HG03342 (cell line): ENCODE results near the gene IDUA.
"Not testable (repeated sequence)": the region's sequence is repeated elsewhere in the genome, so short reads cannot be mapped to it uniquely, and the experiment has no call there.

Source experiments
- ATAC-seq: cut with Tn5 transposase; IDR thresholded peaks from one replicate; pipeline ENCODE4 v1.9.1; 2021; ENCODE audit warnings: mild to moderate bottlenecking, moderate library complexity; ENCODE audit not compliant: unreplicated experiment

IDUA gene

DNA sequence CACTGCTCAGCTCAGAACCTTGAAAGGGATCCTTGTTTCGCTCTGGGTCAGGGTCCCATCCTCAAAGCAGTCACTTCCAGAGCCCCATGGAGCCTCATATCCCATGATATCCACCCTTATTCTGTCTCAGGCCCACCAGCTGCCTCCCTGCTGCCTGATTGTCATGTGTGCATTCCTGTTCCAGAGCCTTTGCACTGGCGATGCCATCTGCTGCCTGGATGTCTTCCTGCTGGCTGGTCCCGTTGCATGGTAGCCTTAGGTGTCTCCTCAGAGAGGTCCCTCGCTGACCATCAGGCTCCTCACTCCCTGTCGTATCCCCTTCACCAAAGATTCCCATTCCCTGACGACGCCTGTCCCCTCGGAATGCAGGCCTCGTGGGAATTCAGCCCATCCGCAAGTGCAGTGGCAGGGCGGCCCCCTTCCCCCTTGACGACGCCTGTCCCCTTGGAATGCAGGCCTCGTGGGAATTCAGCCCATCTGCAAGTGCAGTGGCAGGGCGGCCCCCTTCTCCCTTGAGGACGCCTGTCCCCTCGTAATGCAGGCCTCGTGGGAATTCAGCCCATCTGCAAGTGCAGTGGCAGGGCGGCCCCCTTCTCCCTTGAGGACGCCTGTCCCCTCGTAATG lies 12.5 kb downstream of the IDUA start:
- not testable (repeated sequence) for ATAC-seq

DNA sequence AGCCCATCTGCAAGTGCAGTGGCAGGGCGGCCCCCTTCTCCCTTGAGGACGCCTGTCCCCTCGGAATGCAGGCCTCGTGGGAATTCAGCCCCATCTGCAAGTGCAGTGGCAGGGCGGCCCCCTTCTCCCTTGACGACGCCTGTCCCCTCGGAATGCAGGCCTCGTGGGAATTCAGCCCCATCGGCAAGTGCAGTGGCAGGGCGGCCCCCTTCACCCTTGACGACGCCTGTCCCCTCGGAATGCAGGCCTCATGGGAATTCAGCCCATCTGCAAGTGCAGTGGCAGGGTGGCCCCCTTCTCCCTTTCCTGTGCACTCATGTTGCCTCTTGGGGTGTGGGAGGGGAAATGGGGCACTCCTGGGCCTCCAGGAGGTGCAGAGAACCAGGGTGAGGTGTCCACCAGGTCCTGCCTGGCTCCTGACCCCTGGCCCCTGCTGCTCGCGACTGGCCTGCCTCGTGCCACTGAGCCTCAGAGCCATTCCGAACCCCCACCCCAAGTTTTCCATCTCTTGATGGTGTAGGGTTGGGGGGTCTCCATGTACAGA lies 13.1 kb downstream of the IDUA start:
- no peak for ATAC-seq

DNA sequence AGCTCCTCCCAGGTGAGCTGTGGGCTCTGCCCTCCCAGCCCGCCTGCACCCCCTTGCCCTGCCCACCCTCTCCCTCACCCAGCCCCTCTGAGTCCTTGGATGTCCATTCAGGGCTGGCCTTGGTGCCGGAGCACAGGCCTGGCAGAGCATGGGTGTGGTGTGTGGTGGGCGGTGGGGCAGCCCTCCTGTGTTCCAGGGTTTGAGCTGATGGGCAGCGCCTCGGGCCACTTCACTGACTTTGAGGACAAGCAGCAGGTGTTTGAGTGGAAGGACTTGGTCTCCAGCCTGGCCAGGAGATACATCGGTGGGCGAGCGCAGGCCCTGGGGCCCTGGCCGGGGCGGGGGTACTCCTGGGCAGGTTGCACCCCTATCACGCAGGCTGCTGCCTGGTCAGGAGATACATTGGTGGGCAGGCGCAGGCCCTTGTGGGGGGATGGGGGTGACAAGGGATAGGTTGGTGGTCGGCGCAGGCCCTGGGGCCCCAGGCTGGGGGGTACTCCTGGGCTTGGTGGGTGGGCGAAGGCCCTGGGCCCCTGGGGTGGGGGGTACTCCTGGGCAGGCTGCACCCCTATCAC lies 13.9 kb downstream of the IDUA start:
- no peak for ATAC-seq

DNA sequence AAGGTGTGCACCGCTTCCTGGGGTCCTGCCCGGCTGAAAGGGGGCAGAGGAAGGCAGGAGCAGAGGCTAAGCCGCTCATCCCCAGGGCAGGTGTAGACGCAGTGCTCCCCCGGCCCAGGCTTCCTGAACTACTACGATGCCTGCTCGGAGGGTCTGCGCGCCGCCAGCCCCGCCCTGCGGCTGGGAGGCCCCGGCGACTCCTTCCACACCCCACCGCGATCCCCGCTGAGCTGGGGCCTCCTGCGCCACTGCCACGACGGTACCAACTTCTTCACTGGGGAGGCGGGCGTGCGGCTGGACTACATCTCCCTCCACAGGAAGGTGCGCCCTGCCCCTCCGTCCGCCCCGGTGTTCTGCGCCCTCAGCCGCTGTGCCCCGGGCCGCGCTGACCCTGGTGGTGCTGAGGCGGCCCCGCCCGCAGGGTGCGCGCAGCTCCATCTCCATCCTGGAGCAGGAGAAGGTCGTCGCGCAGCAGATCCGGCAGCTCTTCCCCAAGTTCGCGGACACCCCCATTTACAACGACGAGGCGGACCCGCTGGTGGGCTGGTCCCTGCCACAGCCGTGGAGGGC lies 14.8 kb downstream of the IDUA start:
- ATAC-seq: no peak

DNA sequence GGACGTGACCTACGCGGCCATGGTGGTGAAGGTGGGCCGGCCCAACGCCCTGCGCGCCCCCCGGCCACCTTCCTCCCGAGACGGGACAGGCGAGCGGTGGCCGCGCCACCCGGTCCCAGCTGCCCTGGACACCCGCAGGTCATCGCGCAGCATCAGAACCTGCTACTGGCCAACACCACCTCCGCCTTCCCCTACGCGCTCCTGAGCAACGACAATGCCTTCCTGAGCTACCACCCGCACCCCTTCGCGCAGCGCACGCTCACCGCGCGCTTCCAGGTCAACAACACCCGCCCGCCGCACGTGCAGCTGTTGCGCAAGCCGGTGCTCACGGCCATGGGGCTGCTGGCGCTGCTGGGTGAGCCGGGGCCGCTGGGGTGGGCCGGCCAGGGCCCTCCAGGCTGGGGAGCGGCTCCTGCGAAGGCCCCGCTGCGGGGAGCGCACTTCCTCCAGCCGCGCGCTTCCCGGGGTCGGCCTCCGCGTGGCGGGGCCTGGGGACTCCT lies 15.3 kb downstream of the IDUA start:
- ATAC-seq: no peak

DNA sequence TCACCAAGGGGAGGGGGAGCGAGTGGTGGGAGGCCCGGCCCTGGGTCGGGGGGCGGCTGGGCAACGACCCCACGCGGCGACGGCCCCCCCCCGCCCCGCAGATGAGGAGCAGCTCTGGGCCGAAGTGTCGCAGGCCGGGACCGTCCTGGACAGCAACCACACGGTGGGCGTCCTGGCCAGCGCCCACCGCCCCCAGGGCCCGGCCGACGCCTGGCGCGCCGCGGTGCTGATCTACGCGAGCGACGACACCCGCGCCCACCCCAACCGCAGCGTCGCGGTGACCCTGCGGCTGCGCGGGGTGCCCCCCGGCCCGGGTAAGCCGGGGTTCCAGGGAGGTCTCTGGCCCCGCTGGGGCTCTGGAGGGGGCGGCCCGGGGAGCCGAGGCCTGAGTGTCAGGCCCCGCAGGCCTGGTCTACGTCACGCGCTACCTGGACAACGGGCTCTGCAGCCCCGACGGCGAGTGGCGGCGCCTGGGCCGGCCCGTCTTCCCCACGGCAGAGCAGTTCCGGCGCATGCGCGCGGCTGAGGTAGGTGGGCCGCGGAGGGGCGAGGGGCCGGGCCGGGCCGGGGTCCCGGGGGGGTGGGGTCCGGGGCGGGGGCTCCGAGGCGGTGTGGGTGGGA lies 15.9 kb downstream of the IDUA start:
- ATAC-seq: no peak

DNA sequence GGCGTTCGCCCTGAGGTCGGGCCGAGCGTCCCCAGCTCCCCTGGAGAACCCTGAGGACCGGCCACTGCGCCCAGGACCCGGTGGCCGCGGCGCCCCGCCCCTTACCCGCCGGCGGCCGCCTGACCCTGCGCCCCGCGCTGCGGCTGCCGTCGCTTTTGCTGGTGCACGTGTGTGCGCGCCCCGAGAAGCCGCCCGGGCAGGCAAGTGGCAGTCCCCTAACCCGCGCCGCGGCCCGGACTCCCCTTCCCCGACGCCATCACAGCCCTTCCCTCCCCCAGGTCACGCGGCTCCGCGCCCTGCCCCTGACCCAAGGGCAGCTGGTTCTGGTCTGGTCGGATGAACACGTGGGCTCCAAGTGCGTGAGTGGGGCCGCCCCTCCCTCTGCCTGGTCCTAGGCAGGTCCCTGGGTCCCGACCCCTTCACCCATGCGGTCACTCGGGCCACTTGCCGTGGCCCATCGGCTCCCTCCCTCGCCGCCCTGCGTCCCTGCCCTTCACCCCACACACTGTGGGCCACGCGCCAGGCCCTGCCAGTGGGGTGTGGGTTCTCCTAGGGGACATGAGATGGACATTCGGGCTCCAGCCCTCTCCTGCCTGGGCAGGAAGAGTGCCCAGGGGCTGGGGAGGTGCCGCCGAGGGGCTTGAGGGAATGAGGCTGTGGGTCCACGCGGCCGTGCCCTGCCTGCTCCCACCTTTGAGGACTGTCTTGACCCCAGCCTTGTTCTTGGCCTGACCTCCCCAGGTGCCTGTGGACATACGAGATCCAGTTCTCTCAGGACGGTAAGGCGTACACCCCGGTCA lies 16.6 kb downstream of the IDUA start:
- ATAC-seq: no peak

DNA sequence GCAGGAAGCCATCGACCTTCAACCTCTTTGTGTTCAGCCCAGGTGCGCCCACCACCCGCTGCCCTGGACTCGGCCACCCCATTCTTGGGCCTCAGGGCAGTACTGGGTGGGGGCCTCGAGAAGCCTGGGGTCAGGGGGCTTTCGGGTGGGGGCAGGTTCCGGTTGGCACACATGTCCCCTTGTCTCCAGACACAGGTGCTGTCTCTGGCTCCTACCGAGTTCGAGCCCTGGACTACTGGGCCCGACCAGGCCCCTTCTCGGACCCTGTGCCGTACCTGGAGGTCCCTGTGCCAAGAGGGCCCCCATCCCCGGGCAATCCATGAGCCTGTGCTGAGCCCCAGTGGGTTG lies 17.2 kb downstream of the IDUA start:
- ATAC-seq: no peak

DNA sequence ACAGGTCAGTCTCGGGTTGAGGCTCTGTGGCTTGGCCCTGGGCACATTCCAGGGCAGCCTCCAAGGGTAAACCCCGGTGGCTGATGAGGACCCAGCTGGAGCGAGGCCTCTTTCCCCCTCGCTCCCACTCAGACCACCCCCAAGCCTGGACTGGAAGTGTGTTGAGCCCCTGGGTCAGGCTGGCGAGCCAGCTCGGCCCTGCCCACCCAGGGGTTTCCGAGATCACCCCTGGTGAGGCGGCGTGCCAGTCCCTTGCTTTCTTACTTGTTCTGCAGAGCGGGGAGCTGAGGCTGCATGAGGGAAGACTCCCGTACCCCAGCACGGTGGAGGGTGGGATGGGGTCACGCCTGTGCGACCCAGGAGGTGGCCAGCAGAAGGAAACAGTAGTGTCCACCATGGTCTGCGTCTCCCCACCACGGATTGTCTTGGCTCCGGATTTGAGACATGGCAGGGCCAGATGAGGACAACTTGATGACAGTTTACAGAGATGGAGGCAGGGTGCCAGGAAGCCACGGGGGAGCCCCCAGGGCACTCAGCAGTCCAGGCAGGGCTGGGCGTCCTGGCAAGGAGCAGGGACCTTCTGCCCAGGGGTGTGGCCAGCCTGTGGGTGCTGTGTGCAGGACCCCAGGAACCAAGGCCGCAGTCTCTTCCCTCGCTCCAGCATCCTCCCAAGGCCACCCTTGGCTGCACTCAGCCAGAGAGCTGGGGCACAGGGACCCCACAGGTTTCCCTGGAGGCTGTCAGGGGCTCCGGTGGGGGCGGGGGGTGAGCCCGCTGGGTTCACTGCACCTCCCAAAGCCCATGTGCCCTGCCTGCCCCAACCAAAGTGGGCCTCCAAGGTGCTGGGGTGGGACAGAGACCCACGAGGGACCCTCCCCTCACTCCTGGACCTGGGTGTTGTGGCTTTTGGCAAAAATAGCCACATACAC lies 18.0 kb downstream of the IDUA start:
- no peak for ATAC-seq

DNA sequence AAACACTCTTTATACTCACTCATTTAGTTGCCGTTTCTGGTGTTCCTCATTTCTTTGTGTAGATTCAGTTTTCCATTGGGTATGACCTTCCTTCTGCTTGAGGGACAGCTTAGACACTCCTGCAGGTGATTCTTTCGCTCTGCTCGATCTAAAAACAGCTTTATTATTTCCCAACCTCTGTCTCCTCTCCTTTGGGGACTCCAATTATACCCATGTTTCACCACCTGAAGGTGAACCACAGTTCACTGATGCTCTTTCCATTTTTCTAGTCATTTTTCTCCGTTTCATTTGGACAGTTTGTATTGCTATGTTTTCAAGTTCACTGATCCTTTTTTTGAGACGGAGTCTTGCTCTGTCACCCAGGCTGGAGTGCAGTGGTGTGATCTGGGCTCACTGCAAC lies 20.0 kb downstream of the IDUA start:
- no peak for ATAC-seq

DNA sequence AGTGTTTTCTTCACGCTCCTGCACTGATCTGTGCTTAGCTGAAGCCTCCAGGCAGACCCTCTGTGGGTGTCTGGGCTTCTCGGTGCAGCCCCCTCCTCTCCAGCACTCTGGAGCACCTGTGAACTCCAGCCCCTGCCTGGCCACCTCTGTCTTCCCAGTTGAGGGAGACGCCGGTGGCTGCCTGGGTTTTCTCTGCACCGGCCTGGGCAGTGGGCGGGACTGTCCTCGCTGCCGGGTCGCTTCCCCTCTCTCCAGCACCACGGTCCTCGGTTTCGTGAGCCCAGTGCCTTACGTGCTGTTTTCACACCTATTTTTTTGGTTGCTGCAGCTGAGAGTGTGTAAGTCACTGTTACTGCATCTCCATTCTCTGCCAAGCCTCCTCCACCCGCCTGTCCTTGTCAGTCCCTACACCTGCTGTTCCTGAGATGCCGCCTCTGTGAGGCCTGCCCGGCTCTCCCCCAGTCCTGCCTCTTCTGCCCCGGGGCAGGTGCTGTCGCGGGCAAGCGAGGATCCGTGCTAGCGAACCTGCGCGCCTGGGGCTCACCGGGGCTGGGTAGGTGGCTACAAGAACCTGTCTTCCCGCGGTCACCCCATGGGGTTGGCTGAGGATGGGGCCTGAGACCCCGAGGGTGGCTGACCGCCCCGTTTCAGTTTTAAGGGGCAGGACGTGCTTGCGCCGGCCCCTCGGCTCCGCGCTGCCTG lies 22.1 kb downstream of the IDUA start:
- no peak for ATAC-seq

DNA sequence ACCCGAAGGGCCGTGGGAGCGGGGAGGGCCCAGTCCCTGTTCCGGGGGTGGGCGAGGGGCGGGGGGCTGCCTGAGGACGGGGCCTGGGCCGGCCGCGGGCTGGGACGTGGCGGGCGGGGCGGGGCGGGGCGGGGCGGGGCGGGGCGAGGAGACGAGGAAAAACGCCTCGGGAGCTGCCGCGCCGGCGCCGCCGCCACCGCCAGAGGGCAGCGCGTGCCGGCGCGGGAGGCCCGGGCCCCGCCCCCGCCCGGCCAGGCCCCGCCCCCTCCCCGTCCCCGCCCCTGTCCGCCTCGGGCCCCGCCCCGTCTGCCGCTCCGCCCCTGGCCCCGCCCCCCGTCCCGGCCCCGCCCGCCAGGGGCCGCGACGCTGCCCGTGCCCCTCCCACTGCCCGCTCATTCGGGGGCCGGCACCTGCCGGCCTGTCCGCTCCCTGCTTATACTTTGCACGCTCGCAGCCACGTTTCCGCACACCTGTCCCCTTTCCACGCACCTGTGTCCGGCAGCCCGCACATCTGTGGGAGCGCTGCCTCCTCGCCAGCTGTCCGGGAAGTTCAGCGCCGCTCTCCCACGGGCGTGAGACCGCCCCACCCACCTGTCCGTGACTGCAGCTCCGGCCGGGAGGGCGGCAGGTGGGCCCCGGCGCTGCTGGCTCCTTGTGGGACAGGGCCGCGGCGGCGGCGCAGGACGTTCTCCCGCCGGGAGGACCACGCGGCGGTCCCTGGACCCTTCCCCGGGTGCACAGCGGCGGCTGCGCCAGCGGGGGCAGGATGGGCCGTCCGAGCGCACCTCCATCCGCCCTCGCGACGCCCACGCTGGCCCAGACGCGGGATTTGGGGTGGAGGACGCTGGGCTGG lies 22.9 kb downstream of the IDUA start:
- ATAC-seq: peak; percentile 43

DNA sequence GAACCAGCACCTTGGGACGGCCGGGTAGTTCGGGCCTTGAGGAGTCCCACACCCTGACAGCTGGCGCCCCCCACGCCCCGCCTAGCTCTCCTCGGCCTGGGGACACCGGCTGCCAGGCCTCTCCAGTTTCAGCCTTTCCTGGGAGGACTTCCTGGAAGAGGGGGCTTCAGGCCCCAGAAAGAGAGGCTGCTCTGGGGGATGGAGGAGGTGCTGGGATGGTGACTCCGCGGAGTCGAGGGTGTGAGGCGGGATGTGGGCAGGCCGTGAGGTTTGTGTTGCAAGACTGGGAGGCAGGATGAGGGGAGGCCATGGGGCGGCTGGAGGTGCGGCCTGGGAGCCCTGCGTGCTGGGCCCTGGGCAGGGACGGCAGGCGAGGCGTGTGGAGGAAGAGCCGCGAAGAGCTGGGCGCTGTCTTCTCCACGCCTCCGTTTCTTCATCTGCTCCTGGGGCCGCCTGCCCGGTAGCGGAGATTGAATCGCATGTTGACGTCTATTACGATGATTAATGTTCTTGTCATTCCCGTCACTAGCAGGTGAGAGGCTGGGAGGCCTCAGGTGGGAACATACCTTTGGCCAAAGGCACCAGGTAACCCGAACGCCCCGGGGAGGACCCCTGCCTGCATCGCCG lies 23.7 kb downstream of the IDUA start:
- ATAC-seq: peak; percentile 11

DNA sequence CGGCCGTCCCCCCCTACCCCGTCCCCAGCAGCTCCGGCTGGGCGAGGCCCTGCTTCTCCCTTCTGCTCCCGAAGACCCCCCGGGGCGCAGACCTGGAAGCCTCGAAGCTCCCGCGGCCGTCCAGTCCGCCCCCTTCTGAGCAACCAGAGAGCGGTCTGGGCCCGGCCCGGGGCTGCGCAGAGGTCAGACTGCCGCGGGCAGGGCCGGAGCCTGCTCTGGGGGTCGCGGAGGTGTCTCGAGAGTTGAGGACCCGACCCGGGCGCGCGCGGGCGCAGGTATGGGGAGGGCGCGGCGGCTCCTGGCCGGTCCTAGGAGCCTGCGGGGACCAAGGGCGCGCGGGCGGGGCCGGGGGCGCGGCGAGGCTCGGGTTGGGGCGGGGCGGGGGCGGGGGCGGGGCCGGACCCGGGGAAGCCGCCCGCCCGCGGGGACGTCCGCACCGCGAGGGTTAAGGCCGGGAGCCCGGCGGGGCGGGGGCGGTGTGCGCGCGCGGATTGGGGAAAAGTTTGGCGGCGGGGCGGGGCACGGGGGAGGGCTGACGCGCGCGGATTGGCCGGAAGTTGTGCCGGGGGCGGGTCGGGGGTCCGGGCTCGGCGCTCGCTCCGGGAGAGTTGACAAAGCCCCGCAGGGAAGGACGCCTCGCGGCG lies 24.3 kb downstream of the IDUA start, which contains the start of gene FGFRL1:
TSS of gene FGFRL1 (plus strand) at position 605 of the 644 bp plus-strand sequence. CDS start 860 bp downstream, outside the sequence.
- ATAC-seq: peak; percentile 42

DNA sequence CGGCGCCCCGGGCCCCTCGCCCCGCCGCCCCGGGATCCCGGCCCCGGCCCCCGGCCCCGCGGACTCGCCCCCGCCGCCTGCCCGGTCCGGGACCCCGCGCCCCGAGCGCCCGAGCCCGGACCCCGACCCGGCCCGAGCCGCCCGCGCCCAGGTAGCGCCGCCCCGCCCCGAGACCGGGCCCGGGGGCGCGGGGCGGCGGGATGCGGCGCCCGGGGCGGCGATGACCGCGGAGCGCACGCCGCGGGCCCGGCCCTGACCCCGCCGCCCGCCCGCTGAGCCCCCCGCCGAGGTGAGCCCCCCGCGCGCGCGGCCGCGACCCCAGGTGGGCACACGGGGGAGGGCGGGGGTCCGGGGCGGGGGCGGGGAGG lies 24.8 kb downstream of the IDUA start:
- no peak for ATAC-seq

DNA sequence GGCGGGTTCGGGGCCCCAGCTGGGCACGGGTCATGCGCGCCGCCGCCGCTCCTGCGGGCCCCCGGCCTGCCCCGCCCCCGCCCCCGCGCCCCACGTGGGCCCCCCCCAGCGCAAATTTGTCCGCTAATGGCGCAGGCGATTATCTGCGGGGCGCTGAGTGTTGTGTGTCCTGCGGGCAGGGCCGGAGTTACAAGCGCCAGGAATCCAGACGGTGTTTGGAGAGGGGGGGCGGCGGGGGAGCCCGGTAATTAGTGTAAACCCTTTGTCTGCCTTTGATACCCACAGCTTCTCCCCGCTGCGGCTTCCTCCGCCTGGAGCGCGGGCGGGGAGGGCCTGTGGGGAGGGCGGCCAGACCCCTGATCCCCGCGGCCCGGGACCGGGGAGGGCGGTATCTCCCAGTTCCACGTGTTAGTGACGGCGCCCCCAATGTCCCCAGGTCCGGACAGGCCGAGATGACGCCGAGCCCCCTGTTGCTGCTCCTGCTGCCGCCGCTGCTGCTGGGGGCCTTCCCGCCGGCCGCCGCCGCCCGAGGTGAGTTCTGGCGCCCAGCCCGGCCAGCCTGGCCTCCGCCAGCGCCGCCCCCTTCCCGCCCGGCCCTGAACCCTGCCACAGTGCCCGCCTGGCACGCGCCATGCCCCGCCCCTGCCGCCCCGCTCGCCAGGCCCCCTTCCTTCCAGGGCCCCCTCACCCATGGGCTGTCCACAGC lies 25.3 kb downstream of the IDUA start:
- ATAC-seq: no peak
